GM18508 (cell line): Measurements from ENCODE around the gene ARL4D.

Source experiments
- ATAC-seq: cut with Tn5 transposase; IDR thresholded peaks from one replicate; pipeline ENCODE4 v1.9.1; 2021; ENCODE audit warnings: moderate number of reproducible peaks; ENCODE audit not compliant: insufficient read depth, unreplicated experiment

Gene ARL4D

GRCh38 chr17:43449470-43450248, 50.9 kb downstream of the ARL4D start:
- ATAC-seq: no peak
